HEK293T (cell line): Measurements from ENCODE around the gene NUDT19.

ENCODE experiments used
- BHLHE40 ChIP-seq: fragments of 450-650 bp; IDR thresholded peaks from 2 replicates; pipeline ENCODE4 v1.6.1; 2016; ENCODE audit warnings: mild to moderate bottlenecking, moderate library complexity, borderline replicate concordance
- FOXA1 ChIP-seq: fragments of 450-650 bp; IDR thresholded peaks from 2 replicates; pipeline ENCODE4 v1.6.1; 2016; ENCODE audit warnings: mild to moderate bottlenecking
- FOXK2 ChIP-seq: fragments of 450-650 bp; IDR thresholded peaks from 2 replicates; pipeline ENCODE4 v1.6.1; 2016; ENCODE audit warnings: mild to moderate bottlenecking
- HDGF ChIP-seq: fragments of 450-650 bp; IDR thresholded peaks from 2 replicates; pipeline ENCODE4 v1.6.1; 2017; ENCODE audit warnings: antibody characterized with exemption, borderline replicate concordance
- L3MBTL2 ChIP-seq: fragments of 450-650 bp; conservative IDR thresholded peaks from 2 replicates; pipeline ENCODE4 v1.6.1; 2016; ENCODE audit warnings: mild to moderate bottlenecking
- LEF1 ChIP-seq: fragments of 450-650 bp; IDR thresholded peaks from 2 replicates; pipeline ENCODE4 v1.6.1; 2017; ENCODE audit warnings: mild to moderate bottlenecking, borderline replicate concordance
- SUZ12 ChIP-seq: fragments of 450-650 bp; IDR thresholded peaks from 2 replicates; pipeline ENCODE4 v1.6.1; 2016; ENCODE audit warnings: mild to moderate bottlenecking
- ZNF384 ChIP-seq: fragments of 450-650 bp; IDR thresholded peaks from 2 replicates; pipeline ENCODE4 v1.6.1; 2016

DNA sequence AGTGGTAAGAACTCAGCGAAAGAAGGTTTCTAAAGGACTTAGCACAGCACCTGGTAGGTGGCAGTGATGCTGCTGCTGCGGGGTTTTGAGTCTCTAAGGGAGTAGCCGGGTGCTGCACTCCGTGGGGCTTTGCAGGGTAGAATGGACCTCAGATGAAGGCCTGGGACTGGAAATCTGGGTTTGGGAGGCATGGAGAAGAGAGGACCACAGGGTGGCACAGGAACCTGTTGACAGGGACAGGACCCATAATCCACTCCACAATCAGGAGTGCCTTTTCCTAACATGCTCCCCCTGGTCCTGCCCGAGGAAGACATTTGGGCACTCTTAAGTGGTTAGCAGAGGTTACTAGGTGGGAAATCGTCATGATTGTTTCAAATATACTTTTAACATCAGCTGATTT is 57.7 kb downstream of the NUDT19 start:
- TF ChIP-seq SUZ12 (no peak), ZNF384 (no peak), BHLHE40 (no peak), FOXK2 (no peak), L3MBTL2 (no peak), LEF1 (no peak), FOXA1 (no peak), HDGF (no peak)
